GM19452 (cell line): ENCODE results near the gene PTPRM.

ENCODE experiments used
- ATAC-seq: cut with Tn5 transposase; IDR thresholded peaks from one replicate; pipeline ENCODE4 v1.9.1; 2021; ENCODE audit not compliant: unreplicated experiment

Gene PTPRM

GRCh38 chr18:8142131-8142711, 575.1 kb downstream of the PTPRM start:
- no peak for ATAC-seq

GRCh38 chr18:8142932-8143331, 575.8 kb downstream of the PTPRM start:
- ATAC-seq: no peak

DNA sequence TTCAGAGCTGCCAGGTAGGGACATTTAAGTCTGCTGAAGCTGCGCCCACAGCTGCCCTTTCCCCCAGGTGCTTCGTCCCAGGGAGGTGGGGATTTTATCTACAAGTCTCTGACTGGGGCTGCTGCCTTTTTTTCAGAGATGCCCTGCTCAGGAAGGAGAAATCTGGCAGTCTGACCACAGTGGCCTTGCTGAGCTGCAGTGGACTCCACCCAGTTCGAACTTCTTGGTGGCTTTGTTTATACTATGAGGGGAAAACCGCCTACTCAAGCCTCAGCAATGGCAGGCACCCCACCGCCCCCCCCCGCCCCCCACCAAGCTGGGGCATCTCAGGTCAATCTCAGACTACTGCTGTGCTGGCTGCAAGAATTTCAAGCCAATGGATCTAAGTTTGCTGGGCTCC, 584.1 kb downstream of the PTPRM start:
- ATAC-seq: no peak

DNA sequence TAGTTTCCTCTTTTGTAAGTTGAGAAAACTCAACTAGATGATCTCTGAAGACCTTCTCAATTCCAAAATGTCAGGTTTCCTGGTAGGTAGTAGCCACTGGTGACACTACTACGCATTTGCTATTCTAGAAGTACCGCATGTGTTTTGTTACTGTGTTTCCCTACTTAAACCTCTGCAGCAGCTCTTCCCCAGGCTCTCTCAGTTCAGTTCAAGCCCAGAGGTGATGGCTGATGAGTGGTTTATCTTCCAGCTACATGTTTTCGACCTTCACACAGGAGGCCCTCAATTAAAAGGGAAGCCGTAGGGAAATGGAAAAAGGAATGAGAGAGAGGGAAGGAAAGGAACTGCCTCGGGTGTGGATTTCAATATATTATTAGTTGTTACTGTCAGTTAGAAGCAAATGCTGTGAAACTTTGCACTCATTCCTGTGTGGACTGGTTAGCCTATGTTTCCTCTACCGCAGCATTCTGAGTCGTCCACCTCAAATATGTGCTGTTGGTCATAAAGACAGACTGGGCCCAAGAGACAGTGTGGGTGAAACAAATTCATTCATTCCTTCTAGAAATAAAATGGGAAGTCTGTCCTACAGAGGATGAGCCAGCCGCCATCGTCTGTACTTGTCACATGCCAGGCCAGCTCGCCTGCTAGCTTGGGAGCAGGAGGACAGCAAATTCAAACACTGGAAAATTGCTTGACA, 586.9 kb downstream of the PTPRM start:
- ATAC-seq: no peak

GRCh38 chr18:8162802-8163201, 595.7 kb downstream of the PTPRM start:
- ATAC-seq: no peak

DNA sequence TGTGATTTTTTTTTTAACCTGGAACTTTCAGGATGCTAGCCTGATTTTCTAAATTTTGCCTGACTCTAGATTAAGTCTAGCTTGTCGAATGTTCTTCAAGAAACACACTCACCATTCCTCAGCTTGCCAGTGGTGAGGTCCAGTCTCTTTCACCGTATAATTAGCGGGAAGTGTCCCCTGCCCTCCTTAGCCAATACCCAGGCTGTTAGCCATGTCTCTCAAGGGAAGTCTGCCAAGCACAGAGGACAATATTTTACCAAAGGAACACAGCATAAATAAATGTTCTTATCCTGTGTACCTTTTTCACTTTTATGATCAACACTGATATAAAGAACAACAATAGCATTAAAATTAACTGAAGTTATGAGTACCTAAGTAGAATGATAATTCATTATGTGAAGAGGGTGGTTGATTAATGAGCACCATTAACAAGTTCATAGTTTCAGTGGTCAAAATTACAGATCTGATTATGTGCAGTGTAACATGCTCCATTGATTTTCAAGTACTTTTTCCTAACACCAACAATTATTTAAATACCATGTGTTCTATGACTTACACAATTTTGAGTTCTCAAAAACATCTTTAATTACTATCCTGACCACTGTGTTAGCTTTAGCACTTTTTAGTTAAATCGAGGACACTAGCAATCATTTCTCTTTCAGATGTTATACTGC, 596.3 kb downstream of the PTPRM start:
- ATAC-seq: no peak

GRCh38 chr18:8165095-8165494, 598.0 kb downstream of the PTPRM start:
- no peak for ATAC-seq

- ATAC-seq: no peak
Measured at GRCh38 chr18:8167026-8167425, 599.9 kb downstream of the PTPRM start.

- ATAC-seq: no peak
Measured at GRCh38 chr18:8167673-8168072, 600.6 kb downstream of the PTPRM start.

- no peak for ATAC-seq
Measured at GRCh38 chr18:8169722-8170121, 602.6 kb downstream of the PTPRM start.

- no peak for ATAC-seq
Measured at GRCh38 chr18:8174771-8175170, 607.7 kb downstream of the PTPRM start.

DNA sequence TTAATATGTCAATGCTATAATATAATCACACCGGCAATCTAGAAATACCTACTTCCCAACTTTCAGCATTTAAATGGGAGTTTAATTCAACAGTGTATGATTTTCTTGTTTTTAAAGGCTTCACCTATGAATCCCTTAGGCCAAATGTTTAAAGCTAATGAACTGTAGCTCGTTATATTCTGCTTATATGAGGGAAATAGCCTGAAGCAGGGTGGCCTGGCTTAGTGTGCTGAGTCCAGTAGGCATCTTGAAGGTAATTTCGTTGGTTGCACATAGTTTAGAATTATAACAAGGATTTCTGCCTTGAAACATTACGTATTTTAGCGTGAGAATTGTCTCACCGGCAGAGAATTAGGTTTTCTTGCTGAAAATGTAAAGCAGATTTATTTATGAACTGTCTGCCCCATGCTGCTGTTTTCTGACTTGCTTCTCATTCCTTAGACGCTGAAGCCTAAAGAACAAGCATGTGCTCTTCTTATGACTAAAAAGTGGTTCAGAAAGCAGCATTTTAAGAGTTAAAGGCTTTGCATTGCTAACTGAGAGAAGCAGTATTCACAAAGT, 608.5 kb downstream of the PTPRM start:
- ATAC-seq: no peak

GRCh38 chr18:8176109-8176508, 609.0 kb downstream of the PTPRM start:
- no peak for ATAC-seq

GRCh38 chr18:8176554-8176953, 609.4 kb downstream of the PTPRM start:
- ATAC-seq: no peak

DNA sequence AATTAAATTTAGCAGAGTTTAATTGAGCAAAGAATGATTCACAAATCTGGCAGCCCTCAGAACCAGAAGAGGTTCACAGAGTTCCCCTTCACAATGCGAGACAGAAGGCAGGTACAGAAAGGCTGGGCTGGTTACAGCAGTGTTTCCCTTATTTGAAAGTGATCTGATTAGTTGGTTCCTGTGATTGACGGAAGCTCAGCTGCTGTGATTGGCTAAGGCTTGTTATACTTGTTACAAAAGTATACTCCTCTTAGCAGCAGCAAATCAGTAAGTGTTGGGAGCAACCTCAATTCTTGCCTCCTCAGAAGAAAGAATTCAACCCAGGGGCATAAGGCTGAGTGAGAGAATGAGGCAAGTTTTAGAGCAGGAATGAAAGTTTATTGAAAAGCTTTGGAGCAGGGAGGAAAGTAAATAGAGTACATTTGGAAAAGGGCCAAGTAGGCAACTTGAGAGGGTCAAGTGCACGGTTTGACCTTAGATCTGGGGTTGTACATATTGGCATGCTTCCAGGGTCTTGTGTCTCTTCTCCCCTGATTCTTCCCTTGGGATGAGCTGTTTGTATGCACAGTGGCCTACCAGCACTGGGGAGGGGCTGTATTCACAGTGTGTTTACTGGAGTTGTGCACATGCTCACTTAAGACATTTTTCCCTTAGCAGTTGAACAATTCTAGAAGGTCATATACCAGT, 610.4 kb downstream of the PTPRM start:
- ATAC-seq: no peak

DNA sequence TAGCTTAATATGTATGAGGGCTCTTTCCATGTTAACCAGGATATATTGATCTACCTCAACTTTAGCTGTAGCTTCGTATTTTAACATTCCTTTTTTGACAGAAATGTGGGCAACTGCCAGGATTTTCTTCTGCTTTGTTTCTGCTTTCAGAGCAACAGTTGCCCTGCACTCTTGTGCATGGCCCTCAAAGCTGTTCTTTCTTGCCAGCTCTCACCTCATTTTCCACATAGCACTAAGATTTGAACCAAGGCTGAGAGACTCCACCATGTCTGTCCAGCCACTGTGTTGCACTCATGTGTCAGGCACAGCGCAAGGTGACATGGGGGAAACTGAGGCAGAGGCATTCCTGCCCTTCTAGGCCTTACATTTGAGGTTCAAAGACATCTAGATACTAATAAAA, 619.3 kb downstream of the PTPRM start:
- ATAC-seq: no peak

- no peak for ATAC-seq
Measured at GRCh38 chr18:8188184-8188583, 621.1 kb downstream of the PTPRM start.

GRCh38 chr18:8190980-8191379, 623.9 kb downstream of the PTPRM start:
- no peak for ATAC-seq

GRCh38 chr18:8194431-8194830, 627.3 kb downstream of the PTPRM start:
- no peak for ATAC-seq

GRCh38 chr18:8196238-8196637, 629.1 kb downstream of the PTPRM start:
- ATAC-seq: no peak

DNA sequence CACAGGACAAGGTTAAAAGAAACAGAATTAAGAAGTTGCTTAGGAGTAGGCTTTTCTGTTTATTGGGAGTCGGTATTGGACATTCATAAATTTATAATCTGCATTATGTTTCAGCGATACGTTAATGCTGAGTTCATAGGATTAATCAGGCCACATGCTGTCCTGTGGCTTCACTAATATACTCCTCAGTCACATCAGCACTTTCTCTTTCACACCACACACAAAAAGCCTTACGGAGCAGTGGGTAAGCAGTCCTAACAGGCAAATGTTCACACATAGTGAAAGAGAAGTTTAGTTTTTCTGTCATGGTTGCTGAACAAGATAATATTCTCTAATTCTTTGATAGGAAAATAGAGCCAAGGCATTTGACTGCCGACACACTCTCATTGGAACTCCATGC, 630.4 kb downstream of the PTPRM start:
- ATAC-seq: no peak

GRCh38 chr18:8207996-8208395, 640.9 kb downstream of the PTPRM start:
- no peak for ATAC-seq
